PC-9 (cell line): Measurements from ENCODE around the gene FAM169A. TPM values are rescaled to one million over a fixed set of nuclear protein-coding genes. Genes with fewer than 3 reads are reported as not detected.
A peak's percentile ranks its signal among the peaks of the same experiment; 100 is the strongest.
"Not testable (repeated sequence)": the region's sequence is repeated elsewhere in the genome, so short reads cannot be mapped to it uniquely, and the experiment has no call there.

Source experiments
- BruUV-seq: library from RNA; stranded (reverse); fragments of 400-500 nt; replicated peaks from 2 replicates; lab custom pipeline; 2021; lab: Mats Ljungman, UMichigan
- CTCF ChIA-PET: fragments of 300-600 bp; sonication (Branson Sonifier 250); formaldehyde crosslinking; loops from one replicate; lab custom pipeline; 2022; ENCODE audit warnings: antibody characterized with exemption; lab: Charles Lee
- POLR2A ChIA-PET: fragments of 300-600 bp; sonication (Branson Sonifier 250); formaldehyde crosslinking; loops from one replicate; lab custom pipeline; 2022; ENCODE audit warnings: antibody characterized with exemption; ENCODE audit not compliant: unreplicated experiment; lab: Charles Lee
- DNase-seq, 2 experiments: peaks; one replicate each; pipeline versions ENCODE4 v3.0.0 to v3.0.0-alpha.2; 2015 to 2022; ENCODE audit warnings: mixed read lengths in 1 of 2
- H2AFZ ChIP-seq: fragments of 200-600 bp; sonication (generic); 2 replicates; pipeline ENCODE4 v1.8.1; 2017; ENCODE audit warnings: antibody characterized with exemption
- H3F3A ChIP-seq: fragments of 200-600 bp; sonication (generic); 2 replicates; pipeline ENCODE4 v1.8.1; 2017; ENCODE audit warnings: antibody characterized with exemption, mild to moderate bottlenecking, low read depth; ENCODE audit not compliant: insufficient read depth
- H3K27ac ChIP-seq: fragments of 200-600 bp; sonication (generic); 2 replicates; pipeline ENCODE4 v1.6.1; 2016; ENCODE audit warnings: mixed run types
- H3K27me3 ChIP-seq: fragments of 200-600 bp; sonication (generic); 2 replicates; pipeline ENCODE4 v1.6.1; 2016; ENCODE audit warnings: low read depth, mixed run types; ENCODE audit not compliant: insufficient read depth
- H3K36me3 ChIP-seq: fragments of 200-600 bp; sonication (generic); 2 replicates; pipeline ENCODE4 v1.6.1; 2016; ENCODE audit warnings: low read depth, mixed run types
- H3K4me1 ChIP-seq: fragments of 200-600 bp; sonication (generic); replicated peaks from 2 replicates; pipeline ENCODE4 v1.6.1; 2016; ENCODE audit warnings: mixed run types; ENCODE audit not compliant: insufficient read depth
- H3K4me2 ChIP-seq: fragments of 200-600 bp; sonication (generic); 2 replicates; pipeline ENCODE4 v1.6.1; 2017; ENCODE audit warnings: mixed run types
- H3K4me3 ChIP-seq: fragments of 200-600 bp; sonication (generic); 2 replicates; pipeline ENCODE4 v1.6.1; 2016; ENCODE audit warnings: mixed run types
- H3K79me2 ChIP-seq: fragments of 200-600 bp; sonication (generic); 2 replicates; pipeline ENCODE4 v1.6.1; 2017; ENCODE audit warnings: low read depth, mixed run types
- H3K9me2 ChIP-seq: fragments of 200-600 bp; sonication (generic); 2 replicates; pipeline ENCODE4 v1.8.1; 2017; ENCODE audit warnings: mild to moderate bottlenecking; ENCODE audit not compliant: insufficient read depth
- H3K9me3 ChIP-seq: fragments of 200-600 bp; sonication (generic); 2 replicates; pipeline ENCODE4 v1.8.1; 2016; ENCODE audit warnings: low read depth; ENCODE audit not compliant: insufficient read depth
- H4K20me1 ChIP-seq: fragments of 200-600 bp; sonication (generic); 2 replicates; pipeline ENCODE4 v1.8.1; 2017; ENCODE audit not compliant: insufficient read depth
- CTCF ChIP-seq: fragments of 200-600 bp; sonication (generic); conservative IDR thresholded peaks from 2 replicates; pipeline ENCODE4 v1.6.1; 2017; ENCODE audit warnings: mixed run types, antibody characterized with exemption, mild to moderate bottlenecking, moderate library complexity
- EZH2 ChIP-seq: fragments of 200-600 bp; sonication (generic); IDR thresholded peaks from 2 replicates; pipeline ENCODE4 v1.8.0; 2017; ENCODE audit warnings: antibody characterized with exemption, low read depth
- intact Hi-C: fragments of 100-400 bp; cut with micrococcal nuclease; formaldehyde crosslinking; loops from one replicate; pipeline ENCODE4 v1.10.0; 2022; ENCODE audit not compliant: unreplicated experiment
- total RNA-seq: library from RNA; stranded (reverse); gene quantifications from 2 replicates; pipeline ENCODE4 v1.2.3, GENCODE V29; 2021

FAM169A gene
- total RNA-seq, 1 experiment from 2014 or later: 2.1 TPM

- no TSS peak for BruUV-seq
- Histone ChIP-seq H3K36me3 (peaks cover 23% of the 10 kb centered on the region), H4K20me1 (no peaks in the 10 kb centered on the region), H3K9me2 (no peaks in the 10 kb centered on the region), H3K4me1 (peaks cover 52% of the 10 kb centered on the region), H3K27me3 (no peaks in the 10 kb centered on the region), H3F3A (peaks cover 19% of the 10 kb centered on the region), H3K9me3 (no peaks in the 10 kb centered on the region), H3K79me2 (peaks cover 84% of the 10 kb centered on the region), H3K4me3 (peak overlapping the region; percentile 9; the same call in 1 of the 2 replicates), H3K27ac (peak overlapping the region; percentile 90), H3K4me2 (peak overlapping the region; percentile 83), H2AFZ (no peak overlapping the region)
- intact Hi-C loops: loop anchor here (5.0 to 10.0 kb wide), 4 partner anchors 101 to 501 kb away; partner anchors contain the start of genes FAM169A and GCNT4
- ChIA-PET POLR2A (interaction anchor here (0.6 to 1.2 kb wide), 2 partner anchors 546 to 573 kb away, joined by 3 to 12 read pairs; partner anchors contain the start of gene HMGCR), CTCF (no interaction called here)
- TF ChIP-seq EZH2 (no peak), CTCF (no peak)
- DNase-seq: peak in 1 of 2 experiments; percentile 34
Observed at GRCh38 chr5:74763504-74763903, 102.7 kb downstream of the FAM169A start.

GRCh38 chr5:74762599-74762998 is 103.6 kb downstream of the FAM169A start:
- Histone ChIP-seq H3K36me3 (peaks cover 25% of the 10 kb centered on the region), H4K20me1 (no peaks in the 10 kb centered on the region), H3K27ac (peak overlapping the region; percentile 90), H3K4me3 (no peak overlapping the region), H3K9me3 (no peaks in the 10 kb centered on the region), H3F3A (peaks cover 19% of the 10 kb centered on the region), H3K4me1 (peaks cover 47% of the 10 kb centered on the region), H3K9me2 (no peaks in the 10 kb centered on the region), H3K4me2 (peak overlapping the region; percentile 83), H2AFZ (no peak overlapping the region), H3K79me2 (peaks cover 75% of the 10 kb centered on the region), H3K27me3 (no peaks in the 10 kb centered on the region)
- intact Hi-C loops: loop anchor here (5.0 to 10.0 kb wide), 4 partner anchors 102 to 502 kb away; partner anchors contain the start of genes FAM169A and GCNT4
- peak; percentile 67 to 96 for DNase-seq
- TF ChIP-seq CTCF (no peak), EZH2 (no peak)
- POLR2A ChIA-PET: no interaction called here
- no TSS peak for BruUV-seq
- CTCF ChIA-PET: no interaction called here

GRCh38 chr5:74761241-74761640 is 104.9 kb downstream of the FAM169A start:
- H3K9me2 ChIP-seq: no peaks in the 10 kb centered on the region
- H3K27me3 ChIP-seq: no peaks in the 10 kb centered on the region
- H3K4me1 ChIP-seq: peaks cover 47% of the 10 kb centered on the region
- no peak for TF ChIP-seq CTCF
- no peak for TF ChIP-seq EZH2
- BruUV-seq: no TSS peak
- peaks cover 63% of the 10 kb centered on the region for H3K79me2 ChIP-seq
- ChIA-PET CTCF (interaction anchor here (0.5 to 0.6 kb wide), 2 partner anchors 164 to 428 kb away, joined by 5 to 6 read pairs; no protein-coding TSS in a partner anchor), POLR2A (interaction anchor here (0.6 to 0.7 kb wide), 2 partner anchors 12 to 1055 kb away, joined by 4 to 10 read pairs; no protein-coding TSS in a partner anchor)
- no peak overlapping the region for H2AFZ ChIP-seq
- peaks cover 31% of the 10 kb centered on the region for H3K36me3 ChIP-seq
- H3K9me3 ChIP-seq: no peaks in the 10 kb centered on the region; the same call in 1 of the 2 replicates
- no peak overlapping the region for H3K4me2 ChIP-seq
- no peak for DNase-seq
- H3F3A ChIP-seq: peaks cover 15% of the 10 kb centered on the region
- H3K4me3 ChIP-seq: no peak overlapping the region
- intact Hi-C loops: loop anchor here (5.0 to 10.0 kb wide), 4 partner anchors 104 to 504 kb away; partner anchors contain the start of genes FAM169A and GCNT4
- peak overlapping the region; percentile 90; the same call in 1 of the 2 replicates for H3K27ac ChIP-seq
- H4K20me1 ChIP-seq: no peaks in the 10 kb centered on the region

GRCh38 chr5:74748742-74749141 is 117.4 kb downstream of the FAM169A start:
- H3K4me3 ChIP-seq, H4K20me1 ChIP-seq, H3F3A ChIP-seq, POLR2A ChIA-PET, H2AFZ ChIP-seq, H3K4me1 ChIP-seq, H3K79me2 ChIP-seq, H3K27ac ChIP-seq, H3K9me3 ChIP-seq, H3K4me2 ChIP-seq, H3K9me2 ChIP-seq, intact Hi-C loops, BruUV-seq, H3K27me3 ChIP-seq, CTCF ChIA-PET, DNase-seq: not testable (repeated sequence)
- peaks cover 35% of the 10 kb centered on the region; the same call in 1 of the 2 replicates for H3K36me3 ChIP-seq
